Measurements from ENCODE around the gene PPP1CC.
"Not testable (repeated sequence)": the region's sequence is repeated elsewhere in the genome, so short reads cannot be mapped to it uniquely, and the experiment has no call there.

The PPP1CC gene

GRCh38 chr12:110728628-110729027 lies 14.1 kb downstream of the PPP1CC start:
- TF ChIP-seq, protein P1, sequence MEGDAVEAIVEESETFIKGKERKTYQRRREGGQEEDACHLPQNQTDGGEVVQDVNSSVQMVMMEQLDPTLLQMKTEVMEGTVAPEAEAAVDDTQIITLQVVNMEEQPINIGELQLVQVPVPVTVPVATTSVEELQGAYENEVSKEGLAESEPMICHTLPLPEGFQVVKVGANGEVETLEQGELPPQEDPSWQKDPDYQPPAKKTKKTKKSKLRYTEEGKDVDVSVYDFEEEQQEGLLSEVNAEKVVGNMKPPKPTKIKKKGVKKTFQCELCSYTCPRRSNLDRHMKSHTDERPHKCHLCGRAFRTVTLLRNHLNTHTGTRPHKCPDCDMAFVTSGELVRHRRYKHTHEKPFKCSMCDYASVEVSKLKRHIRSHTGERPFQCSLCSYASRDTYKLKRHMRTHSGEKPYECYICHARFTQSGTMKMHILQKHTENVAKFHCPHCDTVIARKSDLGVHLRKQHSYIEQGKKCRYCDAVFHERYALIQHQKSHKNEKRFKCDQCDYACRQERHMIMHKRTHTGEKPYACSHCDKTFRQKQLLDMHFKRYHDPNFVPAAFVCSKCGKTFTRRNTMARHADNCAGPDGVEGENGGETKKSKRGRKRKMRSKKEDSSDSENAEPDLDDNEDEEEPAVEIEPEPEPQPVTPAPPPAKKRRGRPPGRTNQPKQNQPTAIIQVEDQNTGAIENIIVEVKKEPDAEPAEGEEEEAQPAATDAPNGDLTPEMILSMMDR (IDR thresholded peaks at IDR 0.05; ENCODE audit: low read depth, low read length, missing control alignments) = no peak
- DNase-seq = no peak
- no peaks in the 10 kb centered on the region for H3K27me3 ChIP-seq (replicated peaks)
- no peak overlapping the region for H3K4me3 ChIP-seq (ENCODE audit: low read depth, low read length)
- H3K36me3 ChIP-seq (replicated peaks) = peaks cover 47% of the 10 kb centered on the region
- H3K27ac ChIP-seq = no peak overlapping the region
- in situ Hi-C loops (cut with HindIII; ENCODE audit: low pct_ligation_motif_present, low sequenced_read_pairs) = no loop called here

- TF ChIP-seq, protein P1 (IDR thresholded peaks at IDR 0.05; ENCODE audit: low read depth, low read length, missing control alignments) = no peak
- Histone ChIP-seq H3K4me3 (ENCODE audit: low read depth, low read length) (no peak overlapping the region), H3K27ac (no peak overlapping the region), H3K27me3 (replicated peaks) (no peaks in the 10 kb centered on the region), H3K36me3 (replicated peaks) (peaks cover 59% of the 10 kb centered on the region)
- DNase-seq = no peak
- in situ Hi-C loops (cut with HindIII; ENCODE audit: low pct_ligation_motif_present, low sequenced_read_pairs) = no loop called here
These were observed 15.9 kb downstream of the PPP1CC start for GRCh38 chr12:110726708-110727369.

- TF ChIP-seq, protein P1 (IDR thresholded peaks at IDR 0.05; ENCODE audit: low read depth, low read length, missing control alignments) = no peak
- no peak overlapping the region for H3K4me3 ChIP-seq (ENCODE audit: low read depth, low read length)
- no peak for DNase-seq
- peaks cover 63% of the 10 kb centered on the region for H3K36me3 ChIP-seq (replicated peaks)
- H3K27me3 ChIP-seq (replicated peaks) = no peaks in the 10 kb centered on the region
- no peak overlapping the region for H3K27ac ChIP-seq
- in situ Hi-C loops (cut with HindIII; ENCODE audit: low pct_ligation_motif_present, low sequenced_read_pairs) = no loop called here
These were observed 16.7 kb downstream of the PPP1CC start for GRCh38 chr12:110726028-110726427.

GRCh38 chr12:110725267-110725666 lies 17.4 kb downstream of the PPP1CC start:
- TF ChIP-seq, protein P1 (IDR thresholded peaks at IDR 0.05; ENCODE audit: low read depth, low read length, missing control alignments) = no peak
- H3K36me3 ChIP-seq (replicated peaks) = peaks cover 65% of the 10 kb centered on the region

DNA sequence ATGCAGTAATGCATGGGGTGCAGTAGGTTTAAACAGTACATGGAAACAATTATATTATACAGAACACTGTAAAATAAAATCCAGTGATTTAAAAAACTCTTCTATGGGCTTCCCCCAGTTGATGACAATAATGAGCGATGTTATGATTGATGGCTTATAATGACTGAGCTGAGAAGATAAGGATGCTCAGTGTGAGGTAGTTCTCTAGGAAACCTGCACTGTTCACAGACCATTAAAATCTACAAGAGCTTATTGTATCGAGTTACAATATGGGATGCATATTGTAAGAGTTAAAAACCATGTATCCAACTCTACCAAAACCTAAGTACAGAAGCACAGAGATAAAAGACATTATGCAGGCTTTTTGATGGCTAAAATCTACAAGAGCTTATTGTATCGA lies 19.8 kb downstream of the PPP1CC start:
- H3K4me3 ChIP-seq (ENCODE audit: low read depth, low read length); H3K27me3 ChIP-seq (replicated peaks); H3K27ac ChIP-seq; DNase-seq; in situ Hi-C loops (cut with HindIII; ENCODE audit: low pct_ligation_motif_present, low sequenced_read_pairs): not testable (repeated sequence)
- peaks cover 73% of the 10 kb centered on the region for H3K36me3 ChIP-seq (replicated peaks)

More at GRCh38 chr12:110725267-110725666, 17.4 kb downstream of the PPP1CC start:
- no peak overlapping the region for H3K4me3 ChIP-seq (ENCODE audit: low read depth, low read length)
- in situ Hi-C loops (cut with HindIII; ENCODE audit: low pct_ligation_motif_present, low sequenced_read_pairs) = no loop called here
- DNase-seq = no peak
- H3K27ac ChIP-seq = no peak overlapping the region
- no peaks in the 10 kb centered on the region for H3K27me3 ChIP-seq (replicated peaks)

DNA sequence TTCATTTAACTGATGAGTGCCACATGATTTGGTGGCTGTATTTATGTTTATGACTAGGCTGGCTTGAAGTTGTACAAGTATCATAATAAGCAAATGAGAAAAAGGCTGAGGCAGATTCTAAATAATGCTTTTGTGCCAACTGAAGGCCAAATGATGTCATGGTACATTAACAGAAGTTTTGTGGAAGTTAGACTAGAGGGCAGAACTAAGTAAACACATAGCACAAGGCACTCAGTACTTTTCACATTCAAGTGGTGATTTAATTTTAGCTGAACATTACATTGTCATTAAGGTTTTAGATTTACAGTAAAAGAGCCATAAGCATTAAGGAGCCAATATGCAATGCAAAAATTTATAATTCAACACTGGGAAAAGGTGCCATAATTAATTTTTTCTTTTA lies 21.1 kb downstream of the PPP1CC start:
- Histone ChIP-seq H3K4me3 (ENCODE audit: low read depth, low read length) (no peak overlapping the region), H3K27me3 (replicated peaks) (no peaks in the 10 kb centered on the region), H3K27ac (no peak overlapping the region), H3K36me3 (replicated peaks) (peaks cover 72% of the 10 kb centered on the region)
- in situ Hi-C loops (cut with HindIII; ENCODE audit: low pct_ligation_motif_present, low sequenced_read_pairs) = no loop called here
- TF ChIP-seq, protein P1 (IDR thresholded peaks at IDR 0.05; ENCODE audit: low read depth, low read length, missing control alignments) = no peak
- DNase-seq = no peak
